H1 (cell line): ENCODE data around the gene EPG5. TPM values are rescaled to one million over a fixed set of nuclear protein-coding genes. Genes with fewer than 3 reads are reported as not detected.

Experiments used
- CHD7 ChIP-seq: fragments of 300-600 bp; sonication (generic); IDR thresholded peaks from 2 replicates; pipeline ENCODE4 v1.7.1; 2012; ENCODE audit warnings: low read length, moderate library complexity, mild to moderate bottlenecking, inconsistent platforms; ENCODE audit not compliant: insufficient replicate concordance
- JUND ChIP-seq: IDR thresholded peaks from 2 replicates; pipeline ENCODE4 v1.6.1; 2011; ENCODE audit warnings: mild to moderate bottlenecking, improper control_type of control experiment, low read length
- MAFK ChIP-seq: IDR thresholded peaks from 2 replicates; pipeline ENCODE4 v1.6.1; 2012; ENCODE audit warnings: low read depth, mild to moderate bottlenecking, improper control_type of control experiment, low read length
- polyA plus RNA-seq, 7 experiments: library from polyadenylated mRNA; depleted of rRNA in 3 of 7; stranded (reverse) in 5 of 7; unstranded in 2 of 7; fragments of >200 nt in 5 of 7; fragments of 200-250 nt in 2 of 7; gene quantifications; 1 replicate in 5 of 7; 2 replicates in 1 of 7; 4 replicates in 1 of 7; pipeline versions ENCODE4 v1.2.1 to v1.2.3, GENCODE V29; 2011 to 2013; ENCODE audit warnings: missing spikeins in 2 of 7, mixed read lengths in 2 of 7
- total RNA-seq: library from RNA; stranded (reverse); fragmentation: NEBNext Ultra II Directional; extraction: Animal tissue kit (Norgen Biotek cat#: 25700); gene quantifications from 2 replicates; pipeline ENCODE4 v1.2.1, GENCODE V29; 2021
- TF ChIP-seq, protein P1 (sequence below): IDR thresholded peaks from 2 replicates; pipeline ENCODE4 v1.6.1; 2012; ENCODE audit warnings: low read length, inconsistent platforms

EPG5 gene
- total and polyA plus RNA-seq, 2 of the 8 experiments (the other 6 are each of a cell fraction or from before 2014, with no cell fraction given): 14.1 to 18.3 TPM

DNA sequence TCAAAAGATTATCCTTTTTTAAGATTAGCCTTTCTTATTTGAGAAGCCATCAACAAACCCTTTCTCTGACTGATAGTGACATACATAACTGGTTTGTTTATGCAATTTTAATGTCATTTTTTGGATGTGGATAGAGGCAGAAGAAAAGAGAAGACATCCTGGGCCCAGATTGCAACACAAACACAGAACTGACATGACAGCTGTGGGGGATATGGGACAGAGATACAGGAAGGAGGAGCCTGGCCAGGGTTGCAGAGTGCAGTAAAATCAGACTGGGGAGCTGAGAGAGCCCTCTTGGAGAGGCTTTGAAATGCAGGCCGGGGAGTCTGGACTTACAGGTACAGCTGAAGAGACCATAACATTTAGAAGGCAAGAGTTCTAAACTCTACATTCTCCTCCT lies 76.5 kb downstream of the EPG5 start (continued):
- TF ChIP-seq CHD7: no peak
- no peak for TF ChIP-seq JUND
- TF ChIP-seq MAFK: no peak
- TF ChIP-seq, protein P1, sequence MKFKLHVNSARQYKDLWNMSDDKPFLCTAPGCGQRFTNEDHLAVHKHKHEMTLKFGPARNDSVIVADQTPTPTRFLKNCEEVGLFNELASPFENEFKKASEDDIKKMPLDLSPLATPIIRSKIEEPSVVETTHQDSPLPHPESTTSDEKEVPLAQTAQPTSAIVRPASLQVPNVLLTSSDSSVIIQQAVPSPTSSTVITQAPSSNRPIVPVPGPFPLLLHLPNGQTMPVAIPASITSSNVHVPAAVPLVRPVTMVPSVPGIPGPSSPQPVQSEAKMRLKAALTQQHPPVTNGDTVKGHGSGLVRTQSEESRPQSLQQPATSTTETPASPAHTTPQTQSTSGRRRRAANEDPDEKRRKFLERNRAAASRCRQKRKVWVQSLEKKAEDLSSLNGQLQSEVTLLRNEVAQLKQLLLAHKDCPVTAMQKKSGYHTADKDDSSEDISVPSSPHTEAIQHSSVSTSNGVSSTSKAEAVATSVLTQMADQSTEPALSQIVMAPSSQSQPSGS: no peak
